Endothelial cell (in vitro differentiated cells): ENCODE measurements around the gene CALML6. TPM values are rescaled to one million over a fixed set of nuclear protein-coding genes. Genes with fewer than 3 reads are reported as not detected.
A peak's percentile ranks its signal among the peaks of the same experiment; 100 is the strongest.

Experiments
- DNase-seq: peaks from one replicate; pipeline ENCODE4 v3.0.0; 2021; ENCODE audit warnings: low spot score
- H3K27ac Mint-ChIP-seq: one replicate; pipeline ENCODE4 v1.8.0; 2021; ENCODE audit warnings: mixed read lengths, inconsistent platforms; ENCODE audit not compliant: unreplicated experiment
- H3K27me3 Mint-ChIP-seq: one replicate; pipeline ENCODE4 v1.8.0; 2021; ENCODE audit warnings: mild to moderate bottlenecking, moderate library complexity, mixed read lengths, inconsistent platforms; ENCODE audit not compliant: unreplicated experiment
- H3K36me3 Mint-ChIP-seq: one replicate; pipeline ENCODE4 v1.8.0; 2021; ENCODE audit warnings: mild to moderate bottlenecking, low read depth, mixed read lengths, inconsistent platforms; ENCODE audit not compliant: unreplicated experiment
- H3K4me1 Mint-ChIP-seq: one replicate; pipeline ENCODE4 v1.8.0; 2021; ENCODE audit warnings: mild to moderate bottlenecking, mixed read lengths, inconsistent platforms; ENCODE audit not compliant: unreplicated experiment
- H3K4me3 Mint-ChIP-seq: one replicate; pipeline ENCODE4 v1.8.0; 2021; ENCODE audit warnings: mild to moderate bottlenecking, mixed read lengths, inconsistent platforms; ENCODE audit not compliant: unreplicated experiment
- H3K9me3 Mint-ChIP-seq: one replicate; pipeline ENCODE4 v1.8.0; 2021; ENCODE audit warnings: mixed read lengths, inconsistent platforms; ENCODE audit not compliant: unreplicated experiment
- CTCF ChIP-seq: fragments of 200-600 bp; sonication (generic); IDR thresholded peaks from one replicate; pipeline ENCODE4 v1.5.0; 2021; ENCODE audit warnings: antibody characterized with exemption; ENCODE audit not compliant: unreplicated experiment
- total RNA-seq: library from RNA; stranded (reverse); fragmentation: NEBNext Ultra II Directional; extraction: Animal tissue kit (Norgen Biotek cat#: 25700); gene quantifications from one replicate; pipeline ENCODE4 v1.2.1, GENCODE V29; 2021; ENCODE audit not compliant: unreplicated experiment

Gene CALML6
- total RNA-seq, 1 donor from 2014 or later = 0.64 TPM

- Mint-ChIP-seq H3K36me3 (no peaks in the 10 kb centered on the region), H3K4me1 (peaks cover 2% of the 10 kb centered on the region), H3K4me3 (no peak overlapping the region), H3K27me3 (peaks cover 4% of the 10 kb centered on the region), H3K9me3 (no peaks in the 10 kb centered on the region), H3K27ac (no peak overlapping the region)
- TF ChIP-seq CTCF = peak; percentile 17
- DNase-seq = no peak
Measured at GRCh38 chr1:1954831-1955441, 39.9 kb downstream of the CALML6 start.

DNA sequence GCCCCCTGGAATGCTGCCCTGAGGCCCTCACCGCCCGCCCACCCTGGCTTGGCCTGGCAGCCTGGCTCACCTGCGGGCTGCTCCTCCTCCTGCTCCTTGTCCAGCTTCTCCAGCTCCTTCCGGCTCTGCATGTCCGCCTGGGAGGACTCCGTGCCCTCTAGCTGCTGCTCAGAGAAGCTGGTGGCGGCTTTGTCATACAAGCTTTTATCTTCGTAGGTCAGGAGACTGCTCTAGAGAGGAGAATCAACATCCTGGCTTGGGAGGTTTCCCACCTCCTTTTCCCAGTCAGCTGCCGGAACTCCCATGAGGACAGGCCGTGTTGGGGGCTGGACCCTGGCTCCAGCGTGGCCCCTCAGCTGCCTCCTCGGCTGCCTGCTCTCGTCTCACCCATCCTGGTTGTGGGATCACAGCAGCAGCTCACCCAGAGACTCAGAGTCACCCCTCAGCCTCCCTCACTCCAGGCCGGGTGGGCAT is 40.6 kb downstream of the CALML6 start:
- no peak for TF ChIP-seq CTCF
- Mint-ChIP-seq H3K9me3 (no peaks in the 10 kb centered on the region), H3K27ac (no peak overlapping the region), H3K4me3 (no peak overlapping the region), H3K36me3 (no peaks in the 10 kb centered on the region), H3K4me1 (peaks cover 2% of the 10 kb centered on the region), H3K27me3 (peaks cover 4% of the 10 kb centered on the region)
- DNase-seq = no peak

DNA sequence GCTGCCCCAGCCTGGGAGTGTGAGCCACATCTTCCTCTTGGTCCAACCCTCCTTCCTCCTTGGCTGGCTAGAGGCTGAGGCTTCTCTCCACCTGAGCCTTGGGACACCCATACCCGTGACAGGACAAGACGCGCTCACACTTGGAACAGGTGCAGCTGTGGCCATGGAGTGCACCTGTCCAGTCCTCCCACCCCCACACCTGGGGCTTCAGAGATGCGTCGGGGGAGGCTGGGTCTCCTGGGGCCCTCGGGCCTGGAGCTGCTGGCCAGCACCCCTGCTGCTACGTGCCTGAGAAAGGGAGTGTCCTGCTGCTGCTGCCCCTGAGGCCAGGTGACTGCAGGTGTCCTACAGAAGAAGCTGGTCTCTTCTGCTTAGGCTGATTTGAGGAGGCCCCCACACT is 41.0 kb downstream of the CALML6 start:
- Mint-ChIP-seq H3K9me3 (no peaks in the 10 kb centered on the region), H3K36me3 (no peaks in the 10 kb centered on the region), H3K4me1 (peaks cover 2% of the 10 kb centered on the region), H3K27me3 (peaks cover 4% of the 10 kb centered on the region), H3K4me3 (no peak overlapping the region), H3K27ac (no peak overlapping the region)
- TF ChIP-seq CTCF = no peak
- no peak for DNase-seq

- DNase-seq = no peak
- Mint-ChIP-seq H3K27me3 (peaks cover 4% of the 10 kb centered on the region), H3K4me3 (no peak overlapping the region), H3K9me3 (no peaks in the 10 kb centered on the region), H3K27ac (no peak overlapping the region), H3K36me3 (no peaks in the 10 kb centered on the region), H3K4me1 (peaks cover 2% of the 10 kb centered on the region)
- no peak for TF ChIP-seq CTCF
Measured at GRCh38 chr1:1956586-1957532, 41.8 kb downstream of the CALML6 start.

DNA sequence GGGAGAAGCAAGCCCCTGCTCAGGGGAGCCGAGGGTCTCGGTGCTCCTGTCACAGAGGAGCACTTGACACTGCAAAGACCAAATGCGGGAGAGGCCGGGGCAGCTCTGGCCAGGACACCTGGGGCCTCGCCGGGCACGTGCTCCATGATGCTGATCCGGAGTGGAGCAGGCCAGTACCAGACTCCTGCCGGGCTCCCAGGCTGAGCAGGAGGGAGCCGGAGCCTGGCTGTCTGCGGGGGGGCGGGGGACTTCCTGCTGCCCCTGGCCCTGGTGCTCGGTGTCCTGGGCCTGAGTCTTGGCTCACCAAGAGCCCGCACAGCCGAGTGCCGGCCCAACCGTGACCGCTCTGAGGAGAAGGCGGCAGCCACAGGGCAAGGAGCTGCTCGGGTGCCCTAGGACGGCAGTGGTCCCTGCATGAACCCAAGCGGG is 42.5 kb downstream of the CALML6 start:
- Mint-ChIP-seq H3K9me3 (no peaks in the 10 kb centered on the region), H3K4me3 (no peak overlapping the region), H3K36me3 (no peaks in the 10 kb centered on the region), H3K27me3 (peaks cover 4% of the 10 kb centered on the region), H3K4me1 (peaks cover 2% of the 10 kb centered on the region), H3K27ac (no peak overlapping the region)
- TF ChIP-seq CTCF = no peak
- no peak for DNase-seq
